IMR-90 (cell line): Measurements from ENCODE around the gene GTPBP8. TPM values are rescaled to one million over a fixed set of nuclear protein-coding genes. Genes with fewer than 3 reads are reported as not detected.

Source experiments
- ATAC-seq: fragments of 200-7000 bp; cut with Tn5 transposase; 2 replicates; pipeline ENCODE4 v1.9.1; 2020; ENCODE audit warnings: low read depth, mild to moderate bottlenecking, moderate library complexity
- BruUV-seq: library from RNA; stranded (reverse); fragments of 400-500 nt; replicated peaks from 2 replicates; lab custom pipeline; 2021; lab: Mats Ljungman, UMichigan
- CTCF ChIA-PET: fragments of 300-600 bp; formaldehyde crosslinking; extraction: SDS; loops from one replicate; lab custom pipeline; 2021; ENCODE audit warnings: antibody characterized with exemption; lab: Yijun Ruan, JAX
- POLR2A ChIA-PET: fragments of 300-600 bp; sonication (Branson Sonifier 250); formaldehyde crosslinking; loops from one replicate; lab custom pipeline; 2022; ENCODE audit warnings: antibody characterized with exemption; ENCODE audit not compliant: unreplicated experiment; lab: Charles Lee
- DNase-seq: peaks from one replicate; pipeline ENCODE4 v3.0.0; 2013
- H2AFZ ChIP-seq: replicated peaks from 2 replicates; pipeline ENCODE3; 2013; ENCODE audit warnings: low read length, mild to moderate bottlenecking; ENCODE audit not compliant: poor library complexity
- H2AK5ac ChIP-seq: 2 replicates; pipeline ENCODE4 v1.6.1; 2013; ENCODE audit warnings: low read depth, low read length, inconsistent platforms
- H2AK9ac ChIP-seq: replicated peaks from 2 replicates; pipeline ENCODE3; 2013; ENCODE audit warnings: mild to moderate bottlenecking, low read depth, low read length, moderate library complexity; ENCODE audit not compliant: poor library complexity
- H2BK120ac ChIP-seq: 2 replicates; pipeline ENCODE4 v1.6.1; 2013; ENCODE audit warnings: low read depth, low read length, inconsistent platforms
- H2BK15ac ChIP-seq: 3 replicates; pipeline ENCODE4 v1.6.1; 2013; ENCODE audit warnings: low read depth, low read length, inconsistent platforms
- H2BK20ac ChIP-seq: 2 replicates; pipeline ENCODE4 v1.6.1; 2013; ENCODE audit warnings: low read depth, mild to moderate bottlenecking, inconsistent platforms, low read length, moderate library complexity
- H2BK5ac ChIP-seq: 2 replicates; pipeline ENCODE4 v1.6.1; 2013; ENCODE audit warnings: mild to moderate bottlenecking, low read depth, low read length, inconsistent platforms; ENCODE audit not compliant: poor library complexity, severe bottlenecking
- H3K14ac ChIP-seq: replicated peaks from 2 replicates; pipeline ENCODE4 v1.6.1; 2013; ENCODE audit warnings: low read depth, low read length, inconsistent platforms
- H3K18ac ChIP-seq: 2 replicates; pipeline ENCODE4 v1.6.1; 2013; ENCODE audit warnings: low read depth, low read length, control low read depth
- H3K23ac ChIP-seq: 2 replicates; pipeline ENCODE4 v1.6.1; 2013; ENCODE audit warnings: low read depth, low read length, inconsistent platforms
- H3K27ac ChIP-seq: 2 replicates; pipeline ENCODE4 v1.5.1; 2013; ENCODE audit warnings: mild to moderate bottlenecking, control low read depth, low read length; ENCODE audit not compliant: insufficient read depth
- H3K27me3 ChIP-seq: 2 replicates; pipeline ENCODE4 v1.6.1; 2013; ENCODE audit warnings: low read length; ENCODE audit not compliant: control insufficient read depth, insufficient read depth
- H3K36me3 ChIP-seq: 2 replicates; pipeline ENCODE4 v1.6.1; 2013; ENCODE audit warnings: low read length, mixed read lengths; ENCODE audit not compliant: control insufficient read depth, insufficient read depth
- H3K4ac ChIP-seq: 2 replicates; pipeline ENCODE4 v1.6.1; 2013; ENCODE audit warnings: low read depth, low read length, inconsistent platforms
- H3K4me1 ChIP-seq: 2 replicates; pipeline ENCODE4 v1.6.1; 2013; ENCODE audit warnings: low read length, mixed read lengths; ENCODE audit not compliant: control insufficient read depth, insufficient read depth
- H3K4me2 ChIP-seq: 2 replicates; pipeline ENCODE4 v1.6.1; 2013; ENCODE audit warnings: low read depth, mild to moderate bottlenecking, control low read depth, low read length, moderate library complexity
- H3K4me3 ChIP-seq: 2 replicates; pipeline ENCODE4 v1.5.1; 2013; ENCODE audit warnings: low read depth, mild to moderate bottlenecking, control low read depth, low read length, moderate library complexity; ENCODE audit not compliant: insufficient read depth
- H3K56ac ChIP-seq: 2 replicates; pipeline ENCODE4 v1.6.1; 2013; ENCODE audit warnings: low read length, inconsistent platforms; ENCODE audit not compliant: insufficient read depth; ENCODE audit errors: extremely low read depth
- H3K79me1 ChIP-seq, 2 experiments: 2 replicates each; pipeline ENCODE4 v1.6.1; 2013; ENCODE audit warnings: low read length in 2 of 2, inconsistent platforms in 1 of 2, low read depth in 1 of 2
- H3K9ac ChIP-seq: 2 replicates; pipeline ENCODE4 v1.6.1; 2013; ENCODE audit warnings: low read depth, low read length, control low read depth
- H3K9me1 ChIP-seq: 2 replicates; pipeline ENCODE4 v1.6.1; 2013; ENCODE audit warnings: low read length, inconsistent platforms; ENCODE audit not compliant: insufficient read depth
- H3K9me3 ChIP-seq: 2 replicates; pipeline ENCODE4 v1.6.1; 2013; ENCODE audit warnings: low read length; ENCODE audit not compliant: control insufficient read depth, insufficient read depth
- H4K20me1 ChIP-seq: 2 replicates; pipeline ENCODE4 v1.6.1; 2013; ENCODE audit warnings: low read length, inconsistent platforms; ENCODE audit not compliant: insufficient read depth
- H4K5ac ChIP-seq: 2 replicates; pipeline ENCODE4 v1.6.1; 2013; ENCODE audit warnings: mild to moderate bottlenecking, low read depth, low read length, control low read depth
- H4K8ac ChIP-seq, 2 experiments: 2 replicates each; pipeline ENCODE4 v1.6.1; 2013; ENCODE audit warnings: low read depth in 2 of 2, low read length in 2 of 2, control low read depth in 1 of 2, inconsistent platforms in 1 of 2
- H4K91ac ChIP-seq: 2 replicates; pipeline ENCODE4 v1.6.1; 2013; ENCODE audit warnings: low read depth, low read length, inconsistent platforms; ENCODE audit not compliant: insufficient read depth
- BHLHE40 ChIP-seq: fragments of 150-350 bp; IDR thresholded peaks from 2 replicates; pipeline ENCODE4 v1.6.1; 2016; ENCODE audit warnings: mild to moderate bottlenecking, low read depth, low read length
- CEBPB ChIP-seq: IDR thresholded peaks from 2 replicates; pipeline ENCODE4 v1.6.1; 2012; ENCODE audit warnings: low read depth, low read length, improper control_type of control experiment
- CHD1 ChIP-seq: IDR thresholded peaks from 2 replicates; pipeline ENCODE4 v1.6.1; 2012; ENCODE audit warnings: low read depth, low read length, improper control_type of control experiment
- MAFK ChIP-seq: IDR thresholded peaks from 2 replicates; pipeline ENCODE4 v1.6.1; 2012; ENCODE audit warnings: low read depth, low read length, improper control_type of control experiment
- MAZ ChIP-seq: IDR thresholded peaks from 2 replicates; pipeline ENCODE4 v1.6.1; 2012; ENCODE audit warnings: low read depth, mild to moderate bottlenecking, low read length, improper control_type of control experiment, moderate library complexity, borderline replicate concordance
- POLR2A ChIP-seq: IDR thresholded peaks from 2 replicates; pipeline ENCODE4 v1.6.1; 2012; ENCODE audit warnings: mild to moderate bottlenecking, low read depth, low read length
- RAD21 ChIP-seq: IDR thresholded peaks from 2 replicates; pipeline ENCODE4 v1.6.1; 2012; ENCODE audit warnings: low read length, improper control_type of control experiment
- RCOR1 ChIP-seq: IDR thresholded peaks from 2 replicates; pipeline ENCODE4 v1.6.1; 2012; ENCODE audit warnings: mild to moderate bottlenecking, low read length, improper control_type of control experiment; ENCODE audit not compliant: insufficient replicate concordance
- WGBS, 2 experiments: methylation state at CpG; one replicate each; pipeline versions ENCODE4 v1.1.5 to v1.1.7; 2013; ENCODE audit warnings: missing lambda C conversion rate in 2 of 2; ENCODE audit not compliant: insufficient read length in 1 of 2; ENCODE audit errors: extremely low coverage in 2 of 2; 5-methylcytosine and 5-hydroxymethylcytosine counted together
- dilution Hi-C: fragments of 300-500 bp; cut with HindIII; formaldehyde crosslinking; loops from one replicate; pipeline ENCODE4 v1.14.3; 2018; ENCODE audit warnings: low sequenced_read_pairs; ENCODE audit not compliant: unreplicated experiment
- in situ Hi-C: fragments of 300-500 bp; cut with MboI; formaldehyde crosslinking; loops from 3 replicates; pipeline ENCODE4 v1.14.3; 2019; ENCODE audit warnings: low sequenced_read_pairs, inconsistent platforms, mixed read lengths
- intact Hi-C: fragments of 100-400 bp; cut with micrococcal nuclease; formaldehyde crosslinking; loops from 2 replicates; pipeline ENCODE4 v1.10.0; 2022
- polyA plus RNA-seq, 3 experiments: library from polyadenylated mRNA; depleted of rRNA; stranded (reverse); fragments of >200 nt; gene quantifications; 2 replicates each; pipeline ENCODE4 v1.2.3, GENCODE V29; 2012; ENCODE audit warnings: low replicate concordance in 1 of 3
- total RNA-seq: library from RNA; depleted of rRNA; stranded (reverse); fragments of >200 nt; gene quantifications from 2 replicates; pipeline ENCODE4 v1.2.3, GENCODE V29; 2012
- TF ChIP-seq, protein P1 (sequence below): fragments of 150-350 bp; IDR thresholded peaks from 2 replicates; pipeline ENCODE4 v1.6.1; 2016; ENCODE audit warnings: low read depth, mild to moderate bottlenecking, low read length, moderate library complexity, borderline replicate concordance
- TF ChIP-seq, protein P2 (sequence below): conservative IDR thresholded peaks from 2 replicates; pipeline ENCODE4 v1.5.1; 2012; ENCODE audit warnings: mild to moderate bottlenecking, low read depth, low read length, improper control_type of control experiment
- TF ChIP-seq, protein P3 (sequence below): fragments of 150-350 bp; IDR thresholded peaks from 2 replicates; pipeline ENCODE4 v1.6.1; 2017; ENCODE audit warnings: mild to moderate bottlenecking, antibody characterized with exemption, low read length, low read depth

Gene GTPBP8
- total and polyA plus RNA-seq, 2 of the 4 experiments (the other 2 are of a cell fraction): 15.4 to 23.9 TPM

DNA sequence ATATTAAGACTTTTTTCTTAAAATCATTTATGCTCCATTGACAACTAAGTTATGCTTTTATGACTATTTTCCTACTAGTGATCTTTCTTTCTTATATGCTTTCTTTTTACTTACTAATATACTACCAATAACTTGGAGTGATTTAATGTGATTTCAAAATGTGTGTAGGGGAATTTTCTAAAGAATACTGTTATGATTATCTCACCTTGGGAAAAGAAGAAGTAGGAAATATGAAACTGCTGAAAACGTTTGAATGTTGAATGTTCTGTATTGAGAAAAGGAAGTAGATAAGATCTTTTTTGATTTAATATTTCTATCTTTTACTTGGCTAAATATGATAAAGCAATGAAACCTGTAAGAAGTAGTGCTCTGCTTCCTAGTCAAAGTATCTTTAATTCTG lies 8.1 kb upstream of the GTPBP8 start:
- no peak for DNase-seq
- Histone ChIP-seq H3K79me1 (no peaks in the 10 kb centered on the region), H2BK120ac (no peak overlapping the region), H4K5ac (no peak overlapping the region), H3K4me3 (no peak overlapping the region), H4K91ac (no peak overlapping the region), H3K4ac (no peak overlapping the region), H2BK15ac (no peak overlapping the region), H3K27ac (no peak overlapping the region), H3K9me1 (peaks cover 4% of the 10 kb centered on the region; the same call in 1 of the 2 replicates), H3K9ac (no peak overlapping the region), H2BK5ac (no peak overlapping the region), H3K4me1 (peaks cover 8% of the 10 kb centered on the region), H3K27me3 (peaks cover 2% of the 10 kb centered on the region; the same call in 1 of the 2 replicates), H3K14ac (no peak overlapping the region), H4K8ac (no peak overlapping the region), H3K36me3 (no peaks in the 10 kb centered on the region), H2BK20ac (no peak overlapping the region), H3K4me2 (no peak overlapping the region), H2AFZ (no peak overlapping the region), H2AK9ac (no peak overlapping the region), H3K9me3 (no peaks in the 10 kb centered on the region), H2AK5ac (no peak overlapping the region), H4K20me1 (no peaks in the 10 kb centered on the region), H3K56ac (no peak overlapping the region), H3K23ac (no peak overlapping the region), H3K18ac (no peak overlapping the region)
- no peak for TF ChIP-seq MAFK
- TF ChIP-seq, protein P1, sequence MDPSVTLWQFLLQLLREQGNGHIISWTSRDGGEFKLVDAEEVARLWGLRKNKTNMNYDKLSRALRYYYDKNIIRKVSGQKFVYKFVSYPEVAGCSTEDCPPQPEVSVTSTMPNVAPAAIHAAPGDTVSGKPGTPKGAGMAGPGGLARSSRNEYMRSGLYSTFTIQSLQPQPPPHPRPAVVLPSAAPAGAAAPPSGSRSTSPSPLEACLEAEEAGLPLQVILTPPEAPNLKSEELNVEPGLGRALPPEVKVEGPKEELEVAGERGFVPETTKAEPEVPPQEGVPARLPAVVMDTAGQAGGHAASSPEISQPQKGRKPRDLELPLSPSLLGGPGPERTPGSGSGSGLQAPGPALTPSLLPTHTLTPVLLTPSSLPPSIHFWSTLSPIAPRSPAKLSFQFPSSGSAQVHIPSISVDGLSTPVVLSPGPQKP: no peak
- TF ChIP-seq, protein P2, sequence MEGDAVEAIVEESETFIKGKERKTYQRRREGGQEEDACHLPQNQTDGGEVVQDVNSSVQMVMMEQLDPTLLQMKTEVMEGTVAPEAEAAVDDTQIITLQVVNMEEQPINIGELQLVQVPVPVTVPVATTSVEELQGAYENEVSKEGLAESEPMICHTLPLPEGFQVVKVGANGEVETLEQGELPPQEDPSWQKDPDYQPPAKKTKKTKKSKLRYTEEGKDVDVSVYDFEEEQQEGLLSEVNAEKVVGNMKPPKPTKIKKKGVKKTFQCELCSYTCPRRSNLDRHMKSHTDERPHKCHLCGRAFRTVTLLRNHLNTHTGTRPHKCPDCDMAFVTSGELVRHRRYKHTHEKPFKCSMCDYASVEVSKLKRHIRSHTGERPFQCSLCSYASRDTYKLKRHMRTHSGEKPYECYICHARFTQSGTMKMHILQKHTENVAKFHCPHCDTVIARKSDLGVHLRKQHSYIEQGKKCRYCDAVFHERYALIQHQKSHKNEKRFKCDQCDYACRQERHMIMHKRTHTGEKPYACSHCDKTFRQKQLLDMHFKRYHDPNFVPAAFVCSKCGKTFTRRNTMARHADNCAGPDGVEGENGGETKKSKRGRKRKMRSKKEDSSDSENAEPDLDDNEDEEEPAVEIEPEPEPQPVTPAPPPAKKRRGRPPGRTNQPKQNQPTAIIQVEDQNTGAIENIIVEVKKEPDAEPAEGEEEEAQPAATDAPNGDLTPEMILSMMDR: no peak
- TF ChIP-seq, protein P3, sequence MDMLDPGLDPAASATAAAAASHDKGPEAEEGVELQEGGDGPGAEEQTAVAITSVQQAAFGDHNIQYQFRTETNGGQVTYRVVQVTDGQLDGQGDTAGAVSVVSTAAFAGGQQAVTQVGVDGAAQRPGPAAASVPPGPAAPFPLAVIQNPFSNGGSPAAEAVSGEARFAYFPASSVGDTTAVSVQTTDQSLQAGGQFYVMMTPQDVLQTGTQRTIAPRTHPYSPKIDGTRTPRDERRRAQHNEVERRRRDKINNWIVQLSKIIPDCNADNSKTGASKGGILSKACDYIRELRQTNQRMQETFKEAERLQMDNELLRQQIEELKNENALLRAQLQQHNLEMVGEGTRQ: no peak
- TF ChIP-seq POLR2A: no peak
- TF ChIP-seq MAZ: no peak
- no peak for TF ChIP-seq BHLHE40
- no peak for TF ChIP-seq RCOR1
- TF ChIP-seq RAD21: no peak
- no peak for TF ChIP-seq CEBPB
- no peak for TF ChIP-seq CHD1
- dilution Hi-C loops: loop anchor here (25.0 kb wide), 1 partner anchor 395 kb away; no protein-coding TSS in a partner anchor
- intact Hi-C loops: no loop called here
- ChIA-PET POLR2A (no interaction called here), CTCF (no interaction called here)
- BruUV-seq: no TSS peak
- WGBS, 2 experiments: no CpG with 5 or more reads among the region's 1 CpG
- in situ Hi-C loops: loop anchor here (10.0 to 25.0 kb wide), 3 partner anchors 248 to 670 kb away; no protein-coding TSS in a partner anchor
- ATAC-seq: no peak
